C4-2B (cell line): Measurements from ENCODE around the gene EVA1A.

Experiments
- H3K27ac ChIP-seq: fragments of 450-650 bp; 2 replicates; pipeline ENCODE4 v1.5.1; 2017
- ZFX ChIP-seq: fragments of 450-650 bp; IDR thresholded peaks from 2 replicates; pipeline ENCODE4 v1.6.1; 2017
- TF ChIP-seq, protein P1 (sequence below): fragments of 450-650 bp; conservative IDR thresholded peaks from 2 replicates; pipeline ENCODE4 v1.5.1; 2017; ENCODE audit warnings: mild to moderate bottlenecking

Gene EVA1A

GRCh38 chr2:75547345-75548035, 13.2 kb downstream of the EVA1A start:
- TF ChIP-seq ZFX: no peak
- H3K27ac ChIP-seq: no peak overlapping the region

DNA sequence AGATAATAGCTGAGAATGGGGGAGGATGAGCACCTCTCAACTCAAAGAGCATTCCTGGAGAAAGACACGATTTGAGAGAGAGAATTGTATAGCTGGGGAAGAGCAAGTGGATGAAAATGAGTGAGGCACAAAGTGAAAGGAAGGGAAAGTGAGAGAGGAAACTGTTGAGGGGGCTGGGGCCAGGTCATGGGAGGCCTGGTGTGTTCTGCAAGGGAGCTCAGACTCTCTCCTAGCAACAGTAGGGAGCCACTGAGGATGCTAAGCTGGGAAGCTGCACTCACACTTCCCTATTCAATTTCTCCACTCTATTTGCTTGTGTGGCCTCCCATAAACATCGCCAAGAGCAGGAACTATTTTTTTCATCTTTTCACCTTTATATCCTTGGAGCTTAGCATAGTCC, 14.8 kb downstream of the EVA1A start:
- no peak for TF ChIP-seq ZFX
- TF ChIP-seq, protein P1, sequence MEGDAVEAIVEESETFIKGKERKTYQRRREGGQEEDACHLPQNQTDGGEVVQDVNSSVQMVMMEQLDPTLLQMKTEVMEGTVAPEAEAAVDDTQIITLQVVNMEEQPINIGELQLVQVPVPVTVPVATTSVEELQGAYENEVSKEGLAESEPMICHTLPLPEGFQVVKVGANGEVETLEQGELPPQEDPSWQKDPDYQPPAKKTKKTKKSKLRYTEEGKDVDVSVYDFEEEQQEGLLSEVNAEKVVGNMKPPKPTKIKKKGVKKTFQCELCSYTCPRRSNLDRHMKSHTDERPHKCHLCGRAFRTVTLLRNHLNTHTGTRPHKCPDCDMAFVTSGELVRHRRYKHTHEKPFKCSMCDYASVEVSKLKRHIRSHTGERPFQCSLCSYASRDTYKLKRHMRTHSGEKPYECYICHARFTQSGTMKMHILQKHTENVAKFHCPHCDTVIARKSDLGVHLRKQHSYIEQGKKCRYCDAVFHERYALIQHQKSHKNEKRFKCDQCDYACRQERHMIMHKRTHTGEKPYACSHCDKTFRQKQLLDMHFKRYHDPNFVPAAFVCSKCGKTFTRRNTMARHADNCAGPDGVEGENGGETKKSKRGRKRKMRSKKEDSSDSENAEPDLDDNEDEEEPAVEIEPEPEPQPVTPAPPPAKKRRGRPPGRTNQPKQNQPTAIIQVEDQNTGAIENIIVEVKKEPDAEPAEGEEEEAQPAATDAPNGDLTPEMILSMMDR: no peak
- no peak overlapping the region for H3K27ac ChIP-seq

- no peak overlapping the region for H3K27ac ChIP-seq
- TF ChIP-seq ZFX: no peak
- TF ChIP-seq, protein P1: no peak
Measured at GRCh38 chr2:75545387-75545786, 15.4 kb downstream of the EVA1A start.

DNA sequence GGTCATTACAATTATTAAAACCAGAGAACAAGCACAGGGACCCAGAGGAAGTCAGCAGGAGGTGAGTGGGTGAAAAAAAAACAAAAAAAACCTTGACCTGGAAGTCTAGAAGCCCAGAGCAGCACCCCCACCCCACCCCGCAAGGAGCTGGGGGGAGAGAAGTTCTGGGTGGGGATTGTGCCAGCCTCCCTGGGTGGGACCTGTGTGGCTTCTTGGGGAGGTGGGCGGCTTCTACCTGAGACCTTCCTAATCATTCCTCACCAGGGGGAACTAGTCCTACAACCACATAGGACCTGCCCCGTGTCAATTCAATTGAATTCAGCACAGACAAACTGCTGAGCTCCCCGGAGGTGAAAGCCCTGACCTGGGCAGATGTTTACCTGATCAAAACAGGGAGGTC, 17.3 kb downstream of the EVA1A start:
- TF ChIP-seq ZFX: no peak
- TF ChIP-seq, protein P1: no peak
- no peak overlapping the region for H3K27ac ChIP-seq

DNA sequence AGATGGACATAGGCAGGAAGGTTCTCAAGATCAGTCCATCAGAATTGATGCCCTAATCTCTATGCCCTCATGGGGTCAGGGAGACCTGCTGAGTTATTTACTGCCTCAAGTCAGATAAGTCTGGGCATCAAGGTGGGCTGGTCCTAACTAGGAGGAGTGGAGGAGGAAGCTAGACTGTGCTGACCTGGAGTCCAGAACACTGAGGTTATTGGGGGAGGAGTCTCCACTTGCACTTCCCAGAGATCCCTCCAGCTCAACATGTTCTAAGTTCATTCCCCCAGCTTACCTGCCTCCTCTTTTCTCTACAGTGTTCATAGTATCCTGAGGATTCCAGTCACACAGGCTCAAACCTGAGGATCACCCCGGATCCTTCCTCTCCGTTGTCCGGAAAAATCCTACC, 19.3 kb downstream of the EVA1A start:
- no peak overlapping the region for H3K27ac ChIP-seq
- no peak for TF ChIP-seq ZFX
- TF ChIP-seq, protein P1: no peak

- TF ChIP-seq ZFX: no peak
- TF ChIP-seq, protein P1: no peak
- no peak overlapping the region for H3K27ac ChIP-seq
Measured at GRCh38 chr2:75540994-75541393, 19.7 kb downstream of the EVA1A start.

DNA sequence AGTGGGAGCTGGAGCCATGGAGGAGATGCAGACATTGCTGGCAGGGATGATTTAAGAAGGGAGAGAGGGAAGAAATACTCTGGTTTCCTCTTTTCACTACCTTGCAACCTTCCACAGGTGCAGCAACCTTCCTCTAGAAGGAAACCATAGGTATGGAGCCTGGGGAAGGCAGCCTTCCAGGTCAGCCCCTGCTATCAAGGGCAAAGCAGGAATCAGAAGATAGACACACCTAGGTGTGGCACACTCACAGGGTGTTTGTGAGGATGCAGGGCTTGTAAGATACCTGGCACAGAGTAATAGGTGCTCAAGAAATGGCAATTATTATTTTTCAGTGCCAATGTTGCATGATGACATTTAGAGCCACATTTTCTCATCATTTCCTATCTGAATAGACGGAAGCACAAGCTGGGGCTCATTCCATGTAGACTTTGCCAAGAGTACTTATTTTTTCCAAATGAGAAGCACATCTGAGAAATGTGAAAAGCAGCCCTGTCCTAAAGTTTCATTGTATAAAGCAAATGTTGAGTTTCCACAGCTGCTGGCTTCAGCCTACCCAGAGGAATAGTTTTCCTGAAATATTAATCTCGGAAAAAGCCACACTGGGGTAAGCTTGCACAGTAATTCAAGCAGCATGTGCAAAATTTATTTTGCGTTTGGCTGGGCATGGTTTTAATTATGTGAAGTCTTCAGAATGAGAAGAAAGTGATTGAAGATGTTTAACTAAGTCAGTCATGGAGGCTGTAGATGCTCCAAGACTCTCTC, 20.6 kb downstream of the EVA1A start:
- TF ChIP-seq, protein P1: no peak
- TF ChIP-seq ZFX: no peak
- no peak overlapping the region for H3K27ac ChIP-seq
